Middle frontal gyrus (tissue), 1 donor: ENCODE data around the gene RFPL1.
"Not testable (repeated sequence)": the region's sequence is repeated elsewhere in the genome, so short reads cannot be mapped to it uniquely, and the experiment has no call there.

Experiments
- DNase-seq: peaks from one replicate; pipeline ENCODE4 v3.0.0-alpha.2; 2015; ENCODE audit warnings: low spot score; ENCODE audit errors: extremely low spot score

Gene RFPL1

DNA sequence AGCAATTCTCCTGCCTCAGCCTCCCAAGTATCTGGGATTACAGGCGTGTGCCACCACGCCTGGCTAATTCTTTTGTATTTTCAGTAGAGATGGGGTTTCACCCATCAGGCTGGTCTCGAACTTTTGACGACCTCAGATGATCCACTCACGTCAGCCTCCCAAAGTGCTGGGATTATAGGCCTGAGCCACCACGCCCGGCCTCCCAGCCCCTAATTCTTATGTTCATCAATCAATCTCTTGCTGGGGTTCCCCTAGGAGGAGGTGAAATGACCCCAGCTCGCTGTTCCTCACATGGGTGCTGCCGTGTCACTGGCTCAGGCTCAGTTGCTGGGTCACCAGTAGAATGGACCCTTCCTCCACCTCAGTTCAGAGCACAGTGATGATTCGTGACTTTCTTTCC is at the start of gene RFPL1:
TSS of gene RFPL1 (plus strand) at position 301 of the 400 bp plus-strand sequence.
- not testable (repeated sequence) for DNase-seq

DNA sequence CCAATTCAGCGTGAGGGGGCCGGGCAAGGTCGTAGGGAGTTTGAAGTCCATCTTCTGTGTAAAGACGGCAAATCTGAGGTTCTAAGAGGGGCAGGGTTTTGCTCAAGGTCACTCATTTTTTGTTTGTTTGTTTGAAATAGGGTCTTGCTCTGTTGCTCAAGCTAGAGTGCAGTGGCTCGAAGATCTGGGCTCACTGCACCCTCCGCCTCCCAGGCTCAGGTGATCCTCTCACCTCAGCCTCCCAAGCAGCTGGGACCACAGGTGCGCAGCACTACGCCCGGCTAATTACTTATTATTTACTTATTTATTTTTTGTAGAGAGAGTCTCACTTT is 49.7 kb upstream of the RFPL1 start:
- DNase-seq, result no peak

DNA sequence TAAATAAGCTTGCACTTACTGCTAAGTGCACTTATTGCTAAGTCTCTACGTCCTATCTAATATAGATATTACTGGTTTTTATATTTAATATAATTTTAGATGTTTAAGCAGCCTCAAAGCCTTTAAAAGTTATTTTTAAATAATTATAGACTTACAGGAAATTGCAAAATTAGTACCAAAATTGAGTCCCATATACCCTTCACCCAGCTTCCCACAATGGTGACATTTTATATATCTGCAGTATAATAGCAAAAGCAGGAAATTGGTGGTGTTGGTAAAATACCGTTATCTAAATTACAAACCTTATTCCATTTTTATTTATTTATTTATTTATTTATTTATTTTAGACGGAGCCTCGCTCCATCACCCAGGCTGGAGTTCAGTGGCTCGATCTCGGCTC is 48.1 kb upstream of the RFPL1 start:
- DNase-seq, result no peak

DNA sequence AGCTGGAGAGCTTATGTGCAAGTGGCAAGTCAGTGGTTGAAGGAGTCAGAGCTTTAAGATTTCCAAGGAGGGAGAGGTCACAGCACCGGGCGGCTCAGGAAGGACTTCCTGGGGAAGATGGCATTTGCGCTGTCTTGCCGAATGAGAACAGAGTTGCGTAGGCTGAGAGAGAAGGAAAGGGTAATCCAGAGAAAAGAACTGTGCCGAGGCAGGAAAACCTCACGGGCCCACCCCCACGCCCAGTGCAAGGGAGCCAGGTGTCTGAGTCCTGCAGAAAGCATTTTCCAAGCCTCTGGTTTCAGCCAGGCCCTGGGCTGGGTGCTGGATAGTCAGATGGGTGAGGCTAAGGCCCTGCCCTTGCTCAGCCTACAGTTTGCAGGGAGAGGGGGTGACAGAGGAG is 46.8 kb upstream of the RFPL1 start:
- no peak for DNase-seq

DNA sequence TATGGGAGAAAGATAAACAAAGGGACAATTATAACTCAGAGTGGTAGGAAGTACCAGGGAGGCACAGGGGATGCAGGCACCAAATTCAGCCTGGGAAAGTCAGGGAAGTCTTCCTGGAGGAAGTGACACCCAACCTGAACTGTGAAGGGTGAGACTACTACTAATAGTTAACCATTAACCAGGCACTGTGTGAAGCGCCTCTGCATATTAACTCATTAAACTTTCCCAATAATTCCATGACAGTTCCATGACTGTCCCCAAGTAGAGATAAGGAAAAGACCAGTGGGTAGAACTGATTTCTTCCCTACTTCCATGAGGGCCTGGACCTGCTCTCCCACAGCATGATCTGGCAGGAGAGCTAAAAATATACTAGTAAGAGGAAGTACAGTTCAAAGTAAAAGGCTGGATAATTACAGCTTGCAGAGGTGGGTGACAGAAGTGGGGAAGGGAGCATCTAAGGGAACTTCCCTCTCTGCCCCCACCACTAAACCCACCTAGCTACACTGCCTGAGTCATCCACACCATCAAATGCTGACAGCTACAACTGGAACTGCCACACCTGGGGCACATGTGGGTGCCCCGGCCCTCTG is 45.3 kb upstream of the RFPL1 start:
- no peak for DNase-seq

DNA sequence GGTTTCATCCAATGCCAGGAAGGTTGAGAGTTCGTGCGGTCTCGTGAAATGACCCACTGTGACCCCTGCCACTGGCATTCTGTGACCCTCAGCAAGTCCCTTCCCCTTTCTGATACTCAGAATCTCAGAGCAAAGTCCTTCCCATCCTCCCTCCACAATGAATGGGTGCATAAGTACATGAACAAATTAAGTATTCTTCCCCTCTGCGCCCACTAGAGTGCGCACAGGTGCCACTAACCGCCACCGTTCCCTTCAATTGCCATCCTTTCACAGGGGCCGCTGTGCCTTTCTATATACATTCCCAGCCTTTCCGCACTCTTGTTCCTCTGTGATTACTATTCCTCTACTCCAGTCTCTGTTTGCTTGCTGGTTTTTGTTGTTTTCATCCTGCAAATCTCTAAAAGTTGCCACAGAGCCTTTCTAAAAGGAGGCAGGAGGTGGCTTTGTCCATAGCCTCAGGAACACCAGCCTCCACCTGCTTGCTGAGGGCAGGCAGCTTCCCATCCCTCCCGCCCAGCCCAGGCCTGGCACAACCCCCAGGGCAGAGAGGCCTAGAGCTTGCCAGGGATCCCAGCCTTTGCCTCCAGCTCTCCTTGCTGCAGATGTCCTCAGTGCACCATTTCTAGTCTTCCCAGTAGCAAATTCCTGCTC is 43.3 kb upstream of the RFPL1 start:
- peak; percentile 37 for DNase-seq

DNA sequence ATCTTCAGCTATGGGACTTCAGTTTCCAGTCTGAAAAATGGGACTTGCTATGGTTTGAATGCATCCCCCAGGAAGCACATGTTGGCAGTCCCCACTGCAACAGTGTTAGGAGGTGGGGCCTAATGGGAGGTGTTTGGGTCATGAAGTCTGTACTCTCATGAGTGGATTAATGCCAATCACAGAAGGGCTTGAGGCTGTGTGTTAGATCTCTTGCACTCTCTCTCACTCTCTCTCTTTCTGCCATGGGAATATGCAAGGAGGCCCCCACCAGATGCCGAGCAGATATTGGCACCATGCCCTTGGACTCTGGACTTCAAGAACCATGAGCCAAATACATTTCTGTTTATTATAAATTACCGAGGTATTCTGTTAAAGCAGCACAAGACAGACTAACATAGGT is 42.3 kb upstream of the RFPL1 start:
- no peak for DNase-seq

DNA sequence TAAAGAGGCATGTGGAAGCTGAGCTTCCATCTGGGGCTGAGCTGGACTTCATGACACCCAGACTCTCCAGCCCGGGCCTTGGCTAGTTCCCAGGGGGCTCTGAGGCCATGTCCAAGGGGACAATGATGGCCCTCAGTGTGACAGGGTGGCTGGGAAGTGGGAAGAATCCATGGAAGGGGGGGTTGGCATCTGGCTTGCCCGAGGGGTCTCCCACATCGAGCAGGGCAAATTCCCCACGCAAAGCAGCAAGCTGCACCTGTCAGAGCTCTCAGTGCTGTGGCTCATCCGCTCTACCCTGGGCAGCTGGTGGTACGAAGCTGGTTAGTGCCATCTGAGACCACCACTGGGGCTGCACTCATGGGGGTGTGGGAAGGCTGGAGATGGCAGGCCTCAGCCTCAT is 40.6 kb upstream of the RFPL1 start:
- no peak for DNase-seq

DNA sequence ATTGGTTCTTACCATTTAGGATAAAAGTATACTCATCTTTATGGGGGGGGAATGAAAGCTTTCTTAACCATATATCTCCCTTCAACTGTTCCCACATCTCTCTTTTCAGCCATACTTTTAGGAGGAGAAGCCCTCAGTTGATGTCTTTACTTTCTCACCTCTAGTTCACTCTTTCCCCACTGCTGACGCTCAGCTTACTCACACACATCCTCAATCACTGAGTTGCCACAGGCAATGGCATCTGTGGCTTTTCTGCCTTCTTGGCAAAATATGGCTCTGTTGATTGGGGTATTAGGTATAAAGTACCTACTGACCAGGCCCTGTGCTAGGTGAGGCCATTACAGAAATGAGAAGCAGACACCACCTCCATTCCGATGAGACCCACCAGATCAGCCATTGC is 37.8 kb upstream of the RFPL1 start:
- no peak for DNase-seq

DNA sequence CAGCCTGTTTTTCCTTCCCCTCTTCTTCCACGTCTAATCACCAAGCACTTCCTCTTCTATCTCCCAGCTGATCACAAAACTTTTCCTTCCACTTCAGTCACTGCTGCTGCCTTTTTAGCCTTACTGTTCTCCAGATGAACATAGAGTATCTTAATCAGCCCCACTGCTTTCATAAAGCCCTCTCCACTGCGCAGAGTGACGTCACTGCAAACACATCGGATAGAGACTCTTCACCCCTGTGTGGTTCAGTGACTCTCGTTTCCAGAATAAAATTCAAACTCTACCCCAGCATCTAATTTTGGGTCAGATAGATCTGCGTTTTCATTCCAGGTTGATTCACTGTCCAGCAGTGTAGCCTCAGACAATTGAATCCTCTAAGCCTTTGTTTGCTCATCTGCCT is 36.8 kb upstream of the RFPL1 start:
- not testable (repeated sequence) for DNase-seq

DNA sequence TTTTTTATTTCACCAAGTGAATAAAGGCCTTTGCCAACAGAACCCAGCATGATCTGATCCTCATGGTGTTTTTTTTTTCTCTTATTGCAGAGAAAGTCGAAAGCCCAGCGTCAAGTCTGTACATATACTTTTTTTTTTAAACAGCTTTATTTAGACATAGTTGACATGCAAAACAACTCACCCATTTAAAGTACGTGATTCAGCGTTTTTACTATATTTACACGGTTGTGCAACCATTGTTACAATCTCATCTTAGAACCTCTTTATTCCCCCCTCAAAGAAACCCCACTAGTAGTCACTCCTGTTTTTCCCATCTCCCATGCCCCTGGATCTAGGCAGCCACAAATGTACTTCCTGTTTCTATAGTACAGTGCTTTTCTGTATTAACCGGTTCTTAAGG is 29.4 kb upstream of the RFPL1 start:
- DNase-seq, result no peak

DNA sequence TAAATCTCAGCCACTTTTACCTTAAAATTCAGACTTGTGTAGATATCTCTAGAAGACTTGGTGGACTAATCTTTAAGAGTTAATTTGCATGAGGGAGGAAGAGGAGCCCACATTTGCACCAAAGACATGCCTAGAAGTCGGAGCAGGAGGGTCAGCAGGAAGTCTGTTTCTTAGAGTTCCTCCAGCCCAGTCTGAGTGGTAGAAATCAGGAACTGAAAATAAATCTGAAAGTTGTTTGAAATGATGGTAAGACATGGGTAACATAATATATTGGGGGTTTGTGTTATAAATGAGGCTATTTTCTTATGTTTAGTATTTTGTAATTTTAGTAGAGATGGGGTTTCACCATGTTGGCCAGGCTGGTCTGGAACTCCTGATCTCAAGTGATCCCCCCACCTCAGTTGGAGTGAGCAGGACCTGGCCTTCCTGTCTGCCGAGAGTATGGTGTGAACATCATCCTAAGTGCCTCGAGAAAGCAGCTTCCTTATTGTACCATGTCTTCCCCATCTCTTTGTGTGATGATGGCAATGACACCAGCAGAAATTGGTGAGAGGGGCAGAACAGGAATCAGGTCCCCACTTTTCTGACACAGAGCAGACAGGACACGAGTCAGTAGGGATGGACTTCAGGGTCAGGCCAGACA is 26.7 kb upstream of the RFPL1 start:
- not testable (repeated sequence) for DNase-seq

DNA sequence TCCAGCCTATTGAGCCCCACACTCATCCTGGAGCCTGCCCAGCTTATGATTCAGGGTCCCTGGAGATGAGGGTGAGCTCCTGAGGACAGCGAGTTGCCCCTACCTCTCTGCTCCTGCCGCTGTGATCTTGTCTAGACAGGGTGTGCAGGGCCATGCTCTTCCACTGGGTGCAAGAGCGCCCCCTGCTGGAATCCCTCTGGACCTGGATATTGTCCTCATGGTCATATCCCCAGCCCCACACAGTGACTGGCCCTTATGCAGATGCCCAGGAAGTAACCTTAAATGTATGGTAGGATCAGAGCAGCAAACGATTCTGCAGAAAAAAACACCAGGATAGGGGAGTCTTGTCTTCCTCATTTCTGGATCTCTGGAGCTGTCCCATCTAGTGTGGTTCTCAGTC is 25.6 kb upstream of the RFPL1 start:
- DNase-seq, result not testable (repeated sequence)

DNA sequence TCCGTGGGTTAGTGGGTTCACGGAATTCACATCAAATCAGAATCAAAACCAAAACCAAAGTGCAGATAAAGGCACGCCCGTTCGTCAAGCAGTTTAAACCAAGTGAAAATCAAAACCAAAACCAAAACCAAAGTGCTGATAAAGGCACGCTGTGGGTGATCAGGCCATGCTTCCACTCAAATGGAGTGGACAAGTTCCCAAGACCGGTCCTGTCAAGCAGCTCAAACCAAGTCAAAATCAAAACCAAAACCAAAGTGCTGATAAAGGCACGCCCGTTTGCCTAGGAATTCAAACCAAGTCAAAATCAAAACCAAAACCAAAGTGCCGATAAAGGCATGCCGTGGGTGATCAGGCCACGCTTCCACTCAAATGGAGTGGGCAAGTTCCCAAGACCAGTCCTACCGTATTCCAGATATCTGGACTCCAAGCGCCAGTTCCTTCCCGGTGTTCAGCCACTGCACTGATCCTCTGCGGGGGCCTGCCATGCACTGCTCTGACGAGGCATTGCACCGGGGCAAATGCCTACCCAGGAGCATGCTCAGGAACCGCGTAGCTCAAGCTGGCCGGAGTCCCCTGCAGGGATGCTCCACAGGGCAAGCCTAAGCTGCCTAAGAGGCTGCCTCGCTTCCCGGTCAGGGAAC is 23.3 kb upstream of the RFPL1 start:
- DNase-seq, result not testable (repeated sequence)

DNA sequence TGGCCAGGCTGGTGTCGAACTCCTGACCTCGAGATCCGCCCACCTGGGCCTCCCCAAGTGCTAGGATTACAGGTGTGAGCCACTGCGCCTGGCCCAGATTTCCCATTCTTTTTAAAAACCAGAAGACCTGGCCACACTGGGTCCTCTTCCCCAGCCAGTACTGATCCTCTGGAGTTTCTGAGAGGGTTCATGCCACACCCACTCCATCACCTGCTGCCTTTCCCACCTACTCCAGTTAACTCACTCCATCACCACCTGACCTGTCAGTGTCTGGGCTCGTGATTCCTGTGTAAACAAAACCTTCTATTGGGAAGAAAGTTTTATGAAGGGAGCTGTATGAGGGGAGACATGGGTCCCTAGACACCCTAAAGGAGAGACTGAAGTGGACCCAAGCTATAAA is 19.7 kb upstream of the RFPL1 start:
- DNase-seq, result not testable (repeated sequence)

DNA sequence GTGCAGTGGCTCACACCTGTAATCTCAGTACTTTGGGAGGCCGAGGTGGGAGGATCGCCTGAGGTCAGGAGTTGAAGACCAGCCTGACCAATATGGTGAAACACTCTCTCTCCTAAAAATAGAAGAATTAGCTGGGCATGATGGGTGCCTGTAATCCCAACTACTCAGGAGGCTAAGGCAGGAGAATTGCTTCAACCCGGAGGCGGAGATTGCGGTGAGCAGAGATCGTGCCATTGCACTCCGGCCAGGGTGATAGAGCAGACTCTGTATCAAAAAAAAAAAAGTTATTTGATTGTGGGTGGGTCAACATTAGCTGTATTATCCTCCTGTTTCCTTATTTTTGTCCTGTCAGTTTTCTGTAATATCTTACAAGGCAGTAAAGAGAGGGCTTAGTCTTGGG is 11.9 kb upstream of the RFPL1 start:
- DNase-seq, result no peak

DNA sequence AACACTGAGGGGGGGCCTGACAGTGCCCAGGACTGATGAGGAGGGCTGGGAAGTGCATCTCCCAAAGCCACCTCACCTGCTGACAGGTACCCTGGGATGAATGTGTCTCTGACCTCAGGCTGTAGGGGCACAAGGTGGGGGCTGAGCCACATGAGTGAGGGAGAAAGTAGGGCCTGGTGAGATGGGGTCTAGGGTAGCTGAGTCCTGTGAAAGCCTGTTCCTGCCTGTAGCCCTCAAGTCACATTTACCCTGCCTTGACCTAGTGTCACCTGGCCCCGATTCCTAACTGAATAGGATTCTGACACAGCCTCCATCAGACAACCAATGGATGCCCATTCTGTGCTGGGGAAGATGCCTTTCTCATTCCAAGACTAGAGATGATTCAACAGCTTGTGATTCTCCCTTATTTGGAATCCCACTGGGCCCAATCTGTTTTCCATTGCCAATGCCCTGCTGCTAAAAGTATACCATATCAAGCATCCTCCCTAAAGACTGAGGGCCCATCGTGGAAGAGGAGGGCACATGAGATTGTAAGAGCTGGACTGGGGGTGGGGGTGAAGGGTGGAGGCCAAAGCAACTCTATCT is 11.1 kb upstream of the RFPL1 start:
- DNase-seq, result no peak

DNA sequence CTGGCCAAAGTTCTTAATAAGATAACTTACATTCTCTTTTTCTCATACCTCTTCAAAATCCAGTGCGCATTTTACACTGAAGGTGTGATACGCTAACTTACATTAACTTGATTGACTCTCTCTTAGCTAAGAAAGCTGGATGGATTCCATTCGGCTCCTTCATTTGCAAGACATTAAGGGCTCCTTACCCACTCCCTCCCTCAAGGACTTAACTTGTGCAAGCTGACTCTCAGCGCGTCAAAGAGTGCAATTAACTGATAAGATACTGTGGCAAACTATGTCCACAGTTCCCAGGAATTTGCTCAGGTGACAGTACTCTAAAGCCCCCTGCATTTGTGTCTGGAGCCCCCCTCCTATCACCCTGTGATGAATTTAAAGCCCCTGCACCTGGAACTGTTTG is 6.4 kb upstream of the RFPL1 start:
- DNase-seq, result no peak

DNA sequence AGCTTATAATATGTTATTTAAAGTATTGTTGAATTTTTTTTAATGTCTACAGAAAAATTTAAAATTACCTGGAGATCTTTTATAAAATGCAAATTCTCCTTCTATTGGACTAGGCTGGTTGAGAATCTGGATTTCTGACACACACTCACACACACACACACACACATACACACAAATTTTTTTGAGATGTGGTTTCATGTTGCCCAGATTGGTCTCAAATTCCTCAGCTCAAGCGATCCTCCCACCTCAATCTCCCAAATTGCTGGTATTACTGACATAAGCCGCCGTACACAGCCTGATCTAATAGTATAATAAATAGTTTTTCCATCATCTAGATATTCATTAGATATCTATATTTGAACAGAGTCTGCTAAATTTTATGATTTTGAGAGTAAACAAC is 4.5 kb upstream of the RFPL1 start:
- DNase-seq, result no peak

DNA sequence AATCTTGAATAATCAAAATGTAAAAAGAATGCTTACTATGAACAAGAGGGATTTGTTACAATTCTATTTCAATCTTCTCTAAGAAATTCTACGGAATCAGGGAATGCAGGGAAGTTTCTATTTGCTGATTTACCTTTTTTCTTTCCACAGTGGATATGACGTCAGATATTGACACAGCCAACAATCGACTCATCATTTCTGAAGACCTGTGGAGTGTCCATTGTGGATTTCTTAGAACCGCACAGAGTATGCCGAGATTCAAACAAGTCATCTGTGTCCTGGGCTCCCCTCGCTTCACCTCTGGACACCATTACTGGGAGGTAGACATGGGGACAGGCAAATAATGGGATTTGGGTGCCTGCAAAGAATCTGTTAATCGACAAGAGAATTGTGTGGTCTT is 4.1 kb upstream of the RFPL1 start:
- no peak for DNase-seq

DNA sequence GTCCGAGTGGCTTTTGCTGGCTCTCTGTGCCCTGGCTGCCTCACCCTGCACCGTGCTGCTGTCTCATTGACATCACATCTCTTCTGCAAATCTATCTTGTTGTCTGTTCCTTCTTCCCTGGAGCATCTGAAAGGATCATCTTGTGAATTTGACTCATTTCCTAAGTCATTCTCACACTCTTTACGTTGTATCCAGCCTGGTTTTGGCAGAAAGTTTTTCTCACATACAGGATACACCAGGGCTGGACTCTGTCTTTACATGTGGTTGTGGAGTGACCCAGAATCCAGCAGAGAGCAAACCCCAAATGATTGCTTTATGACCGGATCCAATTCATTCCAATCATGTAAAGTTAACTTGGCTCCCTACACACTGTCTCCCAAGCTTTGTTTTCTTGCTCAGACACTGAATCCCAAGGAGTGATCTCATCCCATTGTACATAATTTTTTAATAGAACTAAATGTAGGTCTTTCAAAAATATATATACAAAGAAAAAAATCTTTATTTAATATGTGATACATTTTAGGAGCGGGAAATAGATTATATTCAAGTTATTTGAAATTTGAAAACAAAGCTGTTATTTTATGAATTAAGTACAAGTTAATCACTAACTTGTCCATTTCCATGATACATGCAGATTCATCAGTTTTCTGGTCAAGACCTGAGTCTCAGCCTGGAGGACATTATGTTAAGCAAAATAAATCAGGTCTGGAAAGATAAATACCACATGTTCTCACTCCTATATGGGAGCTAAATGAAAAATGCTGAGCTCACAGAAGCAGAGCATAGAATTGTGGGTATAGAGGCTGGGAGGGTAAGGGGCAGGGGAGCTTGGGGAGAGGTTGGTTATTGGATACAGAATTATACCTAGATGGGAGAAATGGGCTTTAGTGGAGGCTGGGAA is 2.9 kb upstream of the RFPL1 start:
- no peak for DNase-seq
